Cardiac muscle cell (in vitro differentiated cells and primary cell): ENCODE data around the gene PACSIN2. TPM values are rescaled to one million over a fixed set of nuclear protein-coding genes. Genes with fewer than 3 reads are reported as not detected.

ENCODE experiments used
- DNase-seq, 2 donors: peaks; one replicate each; pipeline versions ENCODE4 v3.0.0 to v3.0.0-alpha.2; 2010 to 2017; ENCODE audit warnings: low read depth in 1 of 2, low spot score in 1 of 2
- H3K27ac ChIP-seq: fragments of 200-600 bp; sonication (generic); 2 replicates; pipeline ENCODE4 v1.5.1; 2016
- H3K27me3 ChIP-seq: fragments of 200-600 bp; sonication (generic); 2 replicates; pipeline ENCODE4 v1.6.0; 2016; ENCODE audit warnings: control low read depth
- H3K36me3 ChIP-seq: fragments of 200-600 bp; sonication (generic); 2 replicates; pipeline ENCODE4 v1.5.1; 2016; ENCODE audit warnings: control low read depth
- H3K4me1 ChIP-seq: fragments of 200-600 bp; sonication (generic); 2 replicates; pipeline ENCODE4 v1.8.1; 2017; ENCODE audit warnings: low read depth, mild to moderate bottlenecking, mixed run types
- H3K4me3 ChIP-seq: fragments of 200-600 bp; sonication (generic); 2 replicates; pipeline ENCODE4 v1.5.1; 2016; ENCODE audit warnings: mild to moderate bottlenecking
- H3K9me3 ChIP-seq: fragments of 200-600 bp; sonication (generic); 2 replicates; pipeline ENCODE4 v1.5.1; 2017; ENCODE audit warnings: low read depth, mild to moderate bottlenecking, control low read depth
- CTCF ChIP-seq: IDR thresholded peaks from 2 replicates; pipeline ENCODE4 v1.5.1; 2012; ENCODE audit warnings: low read depth, mild to moderate bottlenecking, low read length
- polyA plus RNA-seq: library from polyadenylated mRNA; unstranded; fragments of >200 nt; fragmentation: Nextera tagmentation; extraction: Ambion mirVana; gene quantifications from 2 replicates; pipeline ENCODE4 v1.2.1, GENCODE V29; 2016
- total RNA-seq: library from RNA; depleted of rRNA; stranded (reverse); fragments of >200 nt; gene quantifications from 2 replicates; pipeline ENCODE4 v1.2.3, GENCODE V29; 2016

The PACSIN2 gene
- total and polyA plus RNA-seq, 2 experiments from 2014 or later = 67.7 to 70.5 TPM

GRCh38 chr22:42994276-42994916, 20.6 kb downstream of the PACSIN2 start:
- DNase-seq = no peak
- Histone ChIP-seq H3K27ac (peak overlapping the region; percentile 87), H3K4me1 (peaks cover 22% of the 10 kb centered on the region), H3K9me3 (no peaks in the 10 kb centered on the region), H3K4me3 (no peak overlapping the region), H3K36me3 (no peaks in the 10 kb centered on the region), H3K27me3 (no peaks in the 10 kb centered on the region)
- TF ChIP-seq CTCF = no peak

GRCh38 chr22:42993651-42994275, 21.2 kb downstream of the PACSIN2 start:
- no peak overlapping the region for H3K27ac ChIP-seq
- H3K27me3 ChIP-seq = no peaks in the 10 kb centered on the region
- peak in 1 of 2 donors; percentile 74 for DNase-seq
- H3K9me3 ChIP-seq = no peaks in the 10 kb centered on the region
- no peaks in the 10 kb centered on the region for H3K36me3 ChIP-seq
- no peak for TF ChIP-seq CTCF
- no peak overlapping the region for H3K4me3 ChIP-seq
- H3K4me1 ChIP-seq = peaks cover 22% of the 10 kb centered on the region

GRCh38 chr22:42992886-42993479, 22.0 kb downstream of the PACSIN2 start:
- no peak for TF ChIP-seq CTCF
- Histone ChIP-seq H3K4me1 (peaks cover 22% of the 10 kb centered on the region), H3K36me3 (no peaks in the 10 kb centered on the region), H3K27ac (no peak overlapping the region), H3K4me3 (no peak overlapping the region), H3K9me3 (no peaks in the 10 kb centered on the region), H3K27me3 (no peaks in the 10 kb centered on the region)
- DNase-seq = no peak

- no peaks in the 10 kb centered on the region for H3K36me3 ChIP-seq
- DNase-seq = no peak
- H3K4me3 ChIP-seq = no peak overlapping the region
- no peaks in the 10 kb centered on the region for H3K9me3 ChIP-seq
- H3K27me3 ChIP-seq = no peaks in the 10 kb centered on the region
- peaks cover 22% of the 10 kb centered on the region for H3K4me1 ChIP-seq
- no peak overlapping the region for H3K27ac ChIP-seq
- no peak for TF ChIP-seq CTCF
Observed at GRCh38 chr22:42992092-42992491, 22.9 kb downstream of the PACSIN2 start.

- peak in 1 of 2 donors; percentile 57 for DNase-seq
- H3K27me3 ChIP-seq = no peaks in the 10 kb centered on the region
- peaks cover 28% of the 10 kb centered on the region for H3K4me1 ChIP-seq
- no peak overlapping the region for H3K27ac ChIP-seq
- H3K36me3 ChIP-seq = no peaks in the 10 kb centered on the region
- no peaks in the 10 kb centered on the region for H3K9me3 ChIP-seq
- no peak for TF ChIP-seq CTCF
- no peak overlapping the region for H3K4me3 ChIP-seq
Observed at GRCh38 chr22:42991010-42991651, 23.8 kb downstream of the PACSIN2 start.
